HL-60 (cell line): ENCODE data around the gene DNAH12.

Source experiments
- DNase-seq, 2 experiments: peaks; one replicate each; pipeline ENCODE4 v3.0.0-alpha.2; 2010 to 2020; ENCODE audit warnings: low read depth in 1 of 2, low spot score in 1 of 2
- H3K27ac ChIP-seq: fragments of 250-450 bp; sonication (Bioruptor Pico); replicated peaks from 2 replicates; pipeline ENCODE4 v1.5.1; 2020; ENCODE audit warnings: mild to moderate bottlenecking, moderate library complexity
- H3K27me3 ChIP-seq: fragments of 250-450 bp; sonication (Bioruptor Pico); 2 replicates; pipeline ENCODE4 v1.5.1; 2021; ENCODE audit warnings: mild to moderate bottlenecking, moderate library complexity; ENCODE audit not compliant: insufficient read depth, poor library complexity, severe bottlenecking
- H3K4me3 ChIP-seq: replicated peaks from 2 replicates; pipeline ENCODE4 v1.5.1; 2011; ENCODE audit warnings: mild to moderate bottlenecking, control low read depth, low read length; ENCODE audit not compliant: insufficient read depth
- GABPA ChIP-seq: IDR thresholded peaks from 2 replicates; pipeline ENCODE4 v1.6.1; 2012; ENCODE audit warnings: low read depth
- POLR2AphosphoS5 ChIP-seq: IDR thresholded peaks from 2 replicates; pipeline ENCODE4 v1.6.1; 2012; ENCODE audit warnings: low read depth
- SPI1 ChIP-seq: IDR thresholded peaks from 2 replicates; pipeline ENCODE4 v1.6.1; 2012; ENCODE audit warnings: low read depth, mild to moderate bottlenecking, borderline replicate concordance
- TF ChIP-seq, protein P1 (sequence below): IDR thresholded peaks from one replicate; pipeline ENCODE4 v1.5.1; 2011; ENCODE audit warnings: low read length, control low read depth, inconsistent platforms; ENCODE audit not compliant: insufficient read depth
- TF ChIP-seq, protein P2 (sequence below): IDR thresholded peaks from 2 replicates; pipeline ENCODE4 v1.6.1; 2012; ENCODE audit warnings: low read depth; ENCODE audit not compliant: insufficient replicate concordance

Gene DNAH12

DNA sequence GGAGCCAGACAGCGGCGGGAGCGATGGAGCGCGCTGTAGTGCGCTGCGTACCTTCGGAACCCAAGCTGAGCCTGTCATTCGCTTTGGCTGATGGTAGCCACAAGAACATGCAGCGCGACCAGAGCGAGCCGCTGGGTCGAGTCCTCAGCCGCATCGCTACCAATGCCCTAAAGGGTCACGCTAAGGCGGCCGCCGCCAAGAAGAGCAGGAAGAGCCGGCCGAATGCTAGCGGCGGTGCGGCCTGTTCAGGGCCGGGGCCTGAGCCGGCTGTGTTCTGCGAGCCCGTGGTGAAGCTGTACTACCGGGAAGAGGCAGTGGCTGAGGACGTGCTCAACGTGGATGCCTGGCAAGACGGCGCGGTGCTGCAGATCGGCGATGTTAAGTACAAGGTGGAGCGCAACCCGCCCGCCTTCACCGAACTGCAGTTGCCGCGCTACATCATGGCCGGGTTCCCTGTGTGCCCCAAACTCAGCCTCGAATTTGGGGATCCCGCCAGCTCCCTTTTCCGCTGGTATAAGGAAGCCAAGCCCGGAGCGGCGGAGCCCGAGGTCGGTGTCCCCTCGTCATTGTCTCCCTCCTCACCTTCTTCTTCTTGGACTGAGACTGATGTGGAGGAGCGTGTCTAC lies 12.4 kb upstream of the DNAH12 start:
- no peak for TF ChIP-seq GABPA
- TF ChIP-seq, protein P1, sequence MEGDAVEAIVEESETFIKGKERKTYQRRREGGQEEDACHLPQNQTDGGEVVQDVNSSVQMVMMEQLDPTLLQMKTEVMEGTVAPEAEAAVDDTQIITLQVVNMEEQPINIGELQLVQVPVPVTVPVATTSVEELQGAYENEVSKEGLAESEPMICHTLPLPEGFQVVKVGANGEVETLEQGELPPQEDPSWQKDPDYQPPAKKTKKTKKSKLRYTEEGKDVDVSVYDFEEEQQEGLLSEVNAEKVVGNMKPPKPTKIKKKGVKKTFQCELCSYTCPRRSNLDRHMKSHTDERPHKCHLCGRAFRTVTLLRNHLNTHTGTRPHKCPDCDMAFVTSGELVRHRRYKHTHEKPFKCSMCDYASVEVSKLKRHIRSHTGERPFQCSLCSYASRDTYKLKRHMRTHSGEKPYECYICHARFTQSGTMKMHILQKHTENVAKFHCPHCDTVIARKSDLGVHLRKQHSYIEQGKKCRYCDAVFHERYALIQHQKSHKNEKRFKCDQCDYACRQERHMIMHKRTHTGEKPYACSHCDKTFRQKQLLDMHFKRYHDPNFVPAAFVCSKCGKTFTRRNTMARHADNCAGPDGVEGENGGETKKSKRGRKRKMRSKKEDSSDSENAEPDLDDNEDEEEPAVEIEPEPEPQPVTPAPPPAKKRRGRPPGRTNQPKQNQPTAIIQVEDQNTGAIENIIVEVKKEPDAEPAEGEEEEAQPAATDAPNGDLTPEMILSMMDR: no peak
- H3K27me3 ChIP-seq: no peaks in the 10 kb centered on the region
- peak in 1 of 2 experiments; percentile 25 for DNase-seq
- peak overlapping the region; percentile 95 for H3K27ac ChIP-seq
- peak overlapping the region; percentile 96 for H3K4me3 ChIP-seq

DNA sequence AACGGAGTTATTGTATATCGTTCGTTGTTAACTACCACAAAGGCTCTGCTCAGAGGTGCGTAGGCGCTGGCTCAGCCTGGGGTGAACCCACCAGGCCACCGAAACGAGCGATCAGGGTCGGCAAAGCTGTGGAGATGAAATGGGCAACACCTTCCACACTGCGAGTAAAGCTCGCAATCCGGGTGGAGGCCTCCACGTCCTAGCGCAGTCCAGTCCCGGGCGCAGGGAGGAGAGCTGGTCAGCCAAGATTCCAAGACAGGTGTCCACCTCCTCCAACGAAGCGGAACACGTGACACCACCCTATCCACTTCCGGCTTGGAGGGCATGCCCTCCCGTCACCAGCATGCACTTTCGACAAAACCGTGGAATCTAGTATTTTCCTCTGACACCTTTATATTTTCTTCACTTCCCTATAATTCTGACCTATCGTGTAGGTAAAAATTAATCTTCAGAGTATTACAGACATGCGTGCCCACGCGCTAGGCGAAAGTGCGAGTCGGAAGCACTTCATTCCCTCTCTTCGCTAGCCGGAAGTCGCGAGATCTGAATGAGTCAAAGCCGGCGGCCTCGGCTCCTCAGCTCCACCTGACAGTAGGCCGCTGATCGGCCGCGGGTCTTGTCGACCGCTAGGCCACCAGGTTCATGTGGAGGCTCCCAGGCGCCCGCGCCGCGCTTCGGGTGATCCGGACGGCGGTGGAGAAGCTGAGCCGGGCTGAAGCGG lies 11.8 kb upstream of the DNAH12 start, which contains the start of gene PDE12:
PDE12 (plus strand) TSS at position 537 of the 721 bp plus-strand sequence; CDS start at position 643, 106 bp downstream.
- peak; percentile 92 for TF ChIP-seq GABPA
- no peak for TF ChIP-seq SPI1
- TF ChIP-seq POLR2AphosphoS5: peak; percentile 91
- TF ChIP-seq, protein P1: no peak
- TF ChIP-seq, protein P2, sequence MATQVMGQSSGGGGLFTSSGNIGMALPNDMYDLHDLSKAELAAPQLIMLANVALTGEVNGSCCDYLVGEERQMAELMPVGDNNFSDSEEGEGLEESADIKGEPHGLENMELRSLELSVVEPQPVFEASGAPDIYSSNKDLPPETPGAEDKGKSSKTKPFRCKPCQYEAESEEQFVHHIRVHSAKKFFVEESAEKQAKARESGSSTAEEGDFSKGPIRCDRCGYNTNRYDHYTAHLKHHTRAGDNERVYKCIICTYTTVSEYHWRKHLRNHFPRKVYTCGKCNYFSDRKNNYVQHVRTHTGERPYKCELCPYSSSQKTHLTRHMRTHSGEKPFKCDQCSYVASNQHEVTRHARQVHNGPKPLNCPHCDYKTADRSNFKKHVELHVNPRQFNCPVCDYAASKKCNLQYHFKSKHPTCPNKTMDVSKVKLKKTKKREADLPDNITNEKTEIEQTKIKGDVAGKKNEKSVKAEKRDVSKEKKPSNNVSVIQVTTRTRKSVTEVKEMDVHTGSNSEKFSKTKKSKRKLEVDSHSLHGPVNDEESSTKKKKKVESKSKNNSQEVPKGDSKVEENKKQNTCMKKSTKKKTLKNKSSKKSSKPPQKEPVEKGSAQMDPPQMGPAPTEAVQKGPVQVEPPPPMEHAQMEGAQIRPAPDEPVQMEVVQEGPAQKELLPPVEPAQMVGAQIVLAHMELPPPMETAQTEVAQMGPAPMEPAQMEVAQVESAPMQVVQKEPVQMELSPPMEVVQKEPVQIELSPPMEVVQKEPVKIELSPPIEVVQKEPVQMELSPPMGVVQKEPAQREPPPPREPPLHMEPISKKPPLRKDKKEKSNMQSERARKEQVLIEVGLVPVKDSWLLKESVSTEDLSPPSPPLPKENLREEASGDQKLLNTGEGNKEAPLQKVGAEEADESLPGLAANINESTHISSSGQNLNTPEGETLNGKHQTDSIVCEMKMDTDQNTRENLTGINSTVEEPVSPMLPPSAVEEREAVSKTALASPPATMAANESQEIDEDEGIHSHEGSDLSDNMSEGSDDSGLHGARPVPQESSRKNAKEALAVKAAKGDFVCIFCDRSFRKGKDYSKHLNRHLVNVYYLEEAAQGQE: peak; percentile 34
- H3K27me3 ChIP-seq: no peaks in the 10 kb centered on the region
- H3K4me3 ChIP-seq: peak within 1 kb of the TSS; percentile 96
- peak within 1 kb of the TSS; percentile 95 for H3K27ac ChIP-seq
- DNase-seq: peak; percentile 72 to 87

DNA sequence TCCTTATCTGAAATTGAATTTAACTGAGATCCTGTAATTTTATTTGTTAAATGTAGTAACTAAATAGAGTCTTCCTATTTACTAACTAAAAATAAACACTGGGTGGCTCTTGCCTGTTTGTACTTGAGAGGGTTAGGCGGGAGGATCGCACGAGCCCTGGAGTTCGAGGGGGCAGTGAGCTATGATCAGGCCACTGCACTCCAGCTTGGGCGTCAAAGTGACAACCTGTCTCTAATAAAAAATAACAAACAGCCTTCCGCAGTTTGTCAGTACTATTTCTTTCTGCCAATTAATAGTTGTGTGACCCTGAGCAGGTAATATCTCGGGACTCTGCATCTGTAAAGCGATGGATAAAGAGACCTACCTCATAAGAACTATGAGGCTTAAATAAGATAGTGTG lies 11.2 kb upstream of the DNAH12 start:
- peak in 1 of 2 experiments; percentile 17 for DNase-seq
- TF ChIP-seq, protein P1: no peak
- TF ChIP-seq SPI1: no peak
- TF ChIP-seq, protein P2: no peak
- no peak for TF ChIP-seq GABPA
- TF ChIP-seq POLR2AphosphoS5: no peak
- peak overlapping the region; percentile 95 for H3K27ac ChIP-seq

More for the DNA sequence above, 11.2 kb upstream of the DNAH12 start:
- Histone ChIP-seq H3K27me3 (no peaks in the 10 kb centered on the region), H3K4me3 (peak overlapping the region; percentile 82)
